A549 (cell line): ENCODE results near the gene PLA2G10.

ENCODE experiments used
- BCL3 ChIP-seq: fragments of >200 bp; sonication (Bioruptor Twin); formaldehyde crosslinking; IDR thresholded peaks from 3 replicates; pipeline ENCODE4 v1.6.1; 2016
- CTCF ChIP-seq: fragments of >200 bp; sonication (Bioruptor Twin); formaldehyde crosslinking; IDR thresholded peaks from 3 replicates; pipeline ENCODE4 v1.5.1; 2016
- HEYL ChIP-seq: fragments of 250-450 bp; sonication (Bioruptor Pico); IDR thresholded peaks from 2 replicates; pipeline ENCODE4 v1.8.0; 2021; ENCODE audit warnings: mild to moderate bottlenecking, moderate library complexity
- POLR2A ChIP-seq: IDR thresholded peaks from 2 replicates; pipeline ENCODE4 v1.6.1; 2012; ENCODE audit warnings: mild to moderate bottlenecking, low read length
- RAD21 ChIP-seq, 2 experiments: fragments of >200 bp in 1 of 2; sonication (Bioruptor Twin) in 1 of 2; formaldehyde crosslinking in 1 of 2; IDR thresholded peaks in 1 of 2; conservative IDR thresholded peaks in 1 of 2; 2 replicates in 1 of 2; 3 replicates in 1 of 2; pipeline ENCODE4 v1.6.1; 2012 to 2018; ENCODE audit warnings: inconsistent platforms in 1 of 2

GRCh38 chr16:14667347-14668266, 26.5 kb downstream of the PLA2G10 start:
- TF ChIP-seq CTCF: no peak
- no peak for TF ChIP-seq RAD21 (conservative IDR thresholded peaks at IDR 0.05 in 1 of 2, IDR thresholded peaks at IDR 0.05 in 1 of 2)
- no peak for TF ChIP-seq POLR2A
- no peak for TF ChIP-seq HEYL (CRISPR knock-in tag)
- no peak for TF ChIP-seq BCL3
